HG03066 (cell line): ENCODE measurements around the gene HDAC3.

Experiments
- ATAC-seq: cut with Tn5 transposase; IDR thresholded peaks from one replicate; pipeline ENCODE4 v1.9.1; 2021; ENCODE audit warnings: low read depth; ENCODE audit not compliant: unreplicated experiment

Gene HDAC3

DNA sequence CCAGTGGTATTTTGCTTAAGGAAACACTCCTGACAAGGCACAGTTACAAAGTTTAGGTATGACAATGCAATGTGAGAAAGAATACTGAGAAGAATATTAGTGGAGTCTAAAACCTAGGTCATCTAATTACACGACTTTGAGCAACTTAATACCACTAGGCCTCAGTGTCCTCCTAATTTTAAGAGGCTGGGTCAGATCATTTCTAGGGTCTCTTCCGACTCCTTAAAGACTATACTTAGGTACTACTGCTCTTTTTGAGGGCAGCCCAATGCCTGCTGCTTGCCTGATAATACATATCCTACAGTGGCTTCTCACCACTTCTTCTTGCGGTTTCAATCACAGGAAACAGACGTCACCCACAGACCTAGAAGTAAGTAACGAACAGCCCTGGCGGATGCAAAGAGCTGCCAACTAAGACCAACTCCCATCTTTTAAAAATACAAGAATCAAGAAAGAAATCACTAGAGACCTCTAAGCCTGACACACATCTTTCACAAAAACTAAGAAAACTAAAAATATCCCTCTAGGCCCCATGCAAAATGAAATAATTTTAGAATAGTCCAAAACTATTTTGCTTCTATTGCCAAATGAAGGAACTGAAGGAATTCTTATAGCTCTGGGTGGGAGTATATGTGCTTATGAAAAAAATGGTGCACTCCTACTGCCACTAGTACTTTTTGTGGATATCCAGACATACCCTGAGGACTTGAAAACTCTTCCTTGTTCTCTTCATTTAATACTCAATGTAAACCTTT is 30.9 kb downstream of the HDAC3 start:
- peak; percentile 98 for ATAC-seq

DNA sequence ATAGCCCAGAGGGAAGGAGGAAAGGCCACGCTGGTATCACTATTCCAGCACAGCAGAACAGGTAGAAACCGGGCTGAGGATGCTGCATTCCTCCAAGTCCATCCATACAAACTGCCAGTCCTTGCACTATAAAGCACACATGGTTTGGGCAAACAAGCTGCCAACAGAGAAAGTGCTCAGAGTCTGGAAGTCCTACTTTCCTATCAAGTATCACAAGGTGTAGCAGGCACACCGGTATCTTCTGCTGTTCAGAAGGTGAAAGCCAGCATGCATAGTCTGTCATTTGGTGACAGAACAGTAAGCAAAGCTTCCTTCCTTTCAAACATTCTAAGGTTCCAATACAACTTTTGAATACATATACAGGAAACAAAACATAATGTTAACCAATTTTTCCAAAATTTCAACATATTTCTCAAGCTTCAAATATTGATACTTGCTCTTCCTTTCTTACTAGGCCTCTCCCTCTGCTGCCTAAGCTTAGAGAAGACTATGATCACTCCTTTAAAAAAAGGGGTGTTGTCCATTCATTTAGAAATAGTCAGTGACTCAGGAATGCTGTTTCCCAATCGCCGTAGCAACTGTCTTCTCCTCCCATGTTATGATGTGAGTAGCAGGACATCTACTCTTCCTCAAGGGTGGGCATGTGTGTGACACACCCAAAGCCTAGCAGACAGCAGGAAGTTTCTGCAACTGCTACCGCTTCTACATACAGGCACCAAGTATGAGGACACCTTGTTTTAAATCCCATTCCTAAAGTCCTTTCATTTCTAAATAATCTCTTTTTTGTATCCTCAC is 32.5 kb downstream of the HDAC3 start:
- no peak for ATAC-seq

DNA sequence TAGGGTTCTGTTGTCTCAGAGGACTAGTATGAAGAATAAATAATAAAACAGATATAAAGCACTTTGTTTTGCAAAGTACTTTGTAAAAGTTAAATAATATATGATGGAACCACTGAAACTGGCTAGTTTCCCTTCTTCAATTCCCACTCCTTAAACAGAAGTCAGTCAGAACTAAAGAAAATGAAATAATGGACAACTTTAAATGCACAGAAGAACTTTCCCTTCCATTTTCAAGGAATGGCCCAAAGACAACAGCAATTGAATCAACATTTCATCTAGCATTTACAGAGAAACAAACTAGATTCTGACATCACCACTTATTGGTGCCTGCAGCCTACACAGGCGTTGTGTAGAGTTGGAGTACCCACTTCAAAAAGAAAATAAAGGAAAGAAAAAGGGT is 34.0 kb downstream of the HDAC3 start:
- no peak for ATAC-seq

GRCh38 chr5:141598391-141599345 is 38.0 kb downstream of the HDAC3 start:
- ATAC-seq = no peak

DNA sequence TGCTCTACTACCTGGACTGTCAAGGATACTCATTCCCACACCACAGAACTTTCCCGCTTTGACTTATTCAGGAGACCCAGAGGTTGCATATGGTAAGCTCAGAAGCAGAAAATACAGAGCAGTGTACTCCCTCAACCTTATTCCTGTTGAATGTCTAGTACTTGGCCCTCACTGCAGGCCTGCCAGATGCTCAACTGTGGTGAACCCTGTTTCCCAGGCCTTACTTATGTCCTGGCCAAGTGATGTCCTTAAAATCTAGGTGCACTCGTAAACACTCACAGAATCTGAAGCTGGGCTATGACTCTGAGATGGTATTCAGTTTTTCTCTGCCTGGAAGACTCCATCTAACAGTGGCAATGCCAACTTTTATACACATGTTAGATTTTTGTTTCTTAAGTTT is 38.8 kb downstream of the HDAC3 start:
- no peak for ATAC-seq

DNA sequence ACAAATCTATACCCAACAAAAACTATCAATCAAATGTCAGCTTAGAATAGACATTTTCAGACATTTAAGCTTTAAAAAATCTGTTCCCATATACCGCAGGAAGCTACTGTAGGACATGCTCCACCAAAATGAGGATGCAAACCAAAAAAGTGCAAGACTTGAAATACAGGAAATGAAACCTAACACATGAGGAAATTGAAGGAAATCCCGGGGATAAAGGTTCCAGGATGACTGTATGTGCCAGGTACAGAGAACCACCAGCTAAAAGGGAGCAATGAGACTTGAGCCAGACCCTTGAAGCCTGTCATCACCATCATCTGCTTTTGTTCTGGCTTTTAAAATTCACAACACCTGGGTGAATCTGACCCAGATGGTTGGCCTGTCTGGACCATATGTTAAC is 39.3 kb downstream of the HDAC3 start:
- ATAC-seq = no peak

DNA sequence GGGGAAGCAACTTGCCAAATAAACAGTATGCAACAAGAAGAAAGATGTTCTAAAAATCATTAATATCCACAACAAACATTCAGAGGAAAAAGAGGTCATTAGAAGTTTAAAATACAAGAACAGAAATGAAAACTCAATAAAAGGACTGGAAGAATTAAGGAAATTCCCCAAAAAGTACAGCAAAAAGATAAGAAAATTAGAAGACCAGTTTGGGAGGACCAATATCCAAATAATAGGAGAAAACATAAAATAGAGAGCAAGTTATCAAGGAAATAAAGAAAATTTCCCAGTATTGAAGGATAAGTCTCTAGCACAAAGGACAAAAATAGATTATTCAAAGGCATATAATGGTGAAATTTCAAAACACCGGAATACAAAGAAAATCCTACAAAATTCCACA is 39.8 kb downstream of the HDAC3 start:
- no peak for ATAC-seq

DNA sequence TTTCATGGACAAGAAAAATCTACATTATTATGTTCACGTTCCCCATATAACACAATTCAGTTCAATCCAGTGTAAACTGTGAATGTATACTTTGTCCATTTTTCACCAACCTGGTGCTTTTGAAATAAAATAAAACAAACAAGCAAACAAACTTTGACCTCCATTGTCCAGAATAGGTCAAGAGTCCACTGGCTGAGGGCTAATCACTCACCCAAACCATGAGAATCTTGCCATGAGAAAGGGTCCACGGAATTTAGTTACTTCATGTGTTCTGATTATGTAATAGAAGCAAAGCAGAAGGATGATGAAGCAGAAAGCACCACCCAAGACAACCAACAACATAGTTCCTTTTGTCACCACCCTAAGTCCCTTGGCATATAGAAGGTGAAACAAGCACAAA is 46.5 kb downstream of the HDAC3 start:
- no peak for ATAC-seq

DNA sequence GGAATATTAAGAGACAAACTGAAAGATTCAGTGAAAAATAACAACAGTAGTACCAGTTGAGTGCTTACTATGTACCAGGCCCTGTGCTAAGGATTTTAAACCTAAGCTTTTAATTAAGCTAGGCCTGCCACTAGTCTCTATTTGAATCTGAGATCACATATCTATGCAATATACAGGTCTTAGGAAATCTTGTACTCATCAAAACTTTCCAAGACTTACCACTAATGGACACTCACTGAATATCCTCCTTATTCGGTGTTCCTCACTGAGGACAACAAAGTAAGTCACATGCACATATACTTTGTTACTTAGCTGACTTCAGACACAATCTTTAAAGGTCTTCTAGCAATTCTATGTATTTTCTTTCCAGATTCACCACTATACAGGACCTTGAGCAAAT is 50.4 kb downstream of the HDAC3 start:
- ATAC-seq = no peak

DNA sequence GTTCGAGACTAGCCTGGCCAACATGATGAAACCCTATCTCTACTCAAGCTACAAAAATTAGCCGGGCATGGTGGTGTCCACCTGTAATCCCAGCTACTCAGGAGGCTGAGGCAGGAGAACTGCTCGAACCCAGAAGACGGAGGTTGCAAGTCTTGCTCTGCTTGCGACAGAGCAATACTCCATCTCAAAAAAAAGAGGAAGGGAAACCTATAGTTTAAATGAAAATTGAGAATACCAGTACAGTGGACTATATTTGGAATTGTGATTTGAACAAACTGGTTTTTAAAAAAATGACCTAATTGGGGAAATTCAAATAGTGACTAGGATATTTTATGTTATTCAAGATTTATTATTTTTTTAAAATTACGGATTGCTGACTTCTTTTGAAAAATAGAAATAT is 51.1 kb downstream of the HDAC3 start:
- no peak for ATAC-seq

- ATAC-seq = no peak
Observed at GRCh38 chr5:141574122-141574510, 62.5 kb downstream of the HDAC3 start.

DNA sequence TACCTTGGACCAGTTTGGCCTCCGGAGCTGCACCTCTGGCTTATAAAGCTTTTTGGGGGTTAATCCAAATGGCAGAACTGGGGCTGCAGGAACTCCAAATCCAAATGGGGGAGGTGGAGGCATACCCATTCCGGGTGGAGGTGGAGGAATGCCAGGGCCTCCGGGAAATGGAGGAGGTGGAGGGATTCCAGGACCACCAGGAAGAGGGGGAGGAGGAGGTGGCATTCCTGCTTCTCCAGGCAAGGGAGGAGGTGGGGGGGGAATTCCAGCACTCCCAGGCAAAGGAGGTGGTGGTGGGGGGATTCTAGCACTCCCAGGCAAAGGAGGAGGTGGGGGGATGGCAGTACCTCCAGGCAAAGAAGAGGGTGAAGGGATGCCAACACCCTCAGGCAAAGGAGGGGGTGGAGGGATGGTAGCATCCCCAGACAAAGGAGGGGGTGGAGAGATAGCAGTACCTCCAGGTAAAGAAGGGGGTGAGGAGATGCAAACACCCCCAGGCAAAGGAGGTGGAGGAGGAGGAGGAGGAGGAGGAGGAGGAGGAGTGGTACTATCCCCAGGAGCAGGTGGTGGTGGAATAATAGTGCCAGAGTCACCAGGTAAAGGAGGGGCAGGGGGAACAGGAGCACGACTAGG is 63.0 kb downstream of the HDAC3 start:
- ATAC-seq = no peak
